ENCODE results near the gene ACCS.

ACCS gene

DNA sequence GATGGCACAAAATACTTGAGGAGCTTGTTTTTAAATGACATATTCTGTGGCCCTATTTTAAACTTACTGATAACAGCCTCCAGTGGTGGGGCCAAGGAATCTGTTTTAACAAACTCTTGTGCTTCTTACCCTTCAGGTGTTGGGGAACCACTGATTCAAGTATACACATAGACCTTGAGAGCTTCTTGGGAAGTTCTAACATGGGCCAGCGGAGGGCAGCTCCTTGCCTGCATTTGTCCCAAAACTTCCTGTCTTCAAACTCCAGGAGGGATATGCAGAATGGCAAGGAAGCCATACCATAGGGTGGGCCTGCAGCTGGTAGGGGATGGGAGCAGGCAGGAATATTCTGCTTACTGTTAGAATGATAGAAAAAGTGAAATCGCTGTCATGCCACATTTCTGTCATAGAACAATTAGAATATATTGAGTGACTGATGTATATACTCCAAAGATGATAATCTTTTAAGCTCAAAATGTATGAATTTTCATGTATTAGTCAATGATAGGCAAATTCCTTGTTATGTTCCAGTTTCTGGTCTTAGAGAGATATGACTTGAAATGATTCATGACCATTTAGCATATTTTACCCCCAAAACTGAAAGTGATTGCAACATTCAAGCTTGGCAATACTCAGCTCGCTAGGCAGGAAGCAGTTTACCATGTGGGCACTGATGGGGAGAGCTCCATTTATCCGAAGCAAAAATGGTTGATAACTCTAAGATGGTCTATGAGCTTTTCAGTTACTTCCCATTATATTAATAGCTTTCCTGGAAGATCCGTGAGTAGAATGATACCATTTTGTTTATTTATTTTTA is 38.6 kb downstream of the ACCS start:
- in situ Hi-C loops (cut with MboI; ENCODE audit: low pct_unique_long_range_greater_than_20kb, low sequenced_read_pairs, unreplicated experiment) = loop anchor here (25.0 kb wide), 1 partner anchor 433 kb away; no protein-coding TSS in a partner anchor
- no peak for DNase-seq (ENCODE audit: low spot score)
- TF ChIP-seq, protein P1, sequence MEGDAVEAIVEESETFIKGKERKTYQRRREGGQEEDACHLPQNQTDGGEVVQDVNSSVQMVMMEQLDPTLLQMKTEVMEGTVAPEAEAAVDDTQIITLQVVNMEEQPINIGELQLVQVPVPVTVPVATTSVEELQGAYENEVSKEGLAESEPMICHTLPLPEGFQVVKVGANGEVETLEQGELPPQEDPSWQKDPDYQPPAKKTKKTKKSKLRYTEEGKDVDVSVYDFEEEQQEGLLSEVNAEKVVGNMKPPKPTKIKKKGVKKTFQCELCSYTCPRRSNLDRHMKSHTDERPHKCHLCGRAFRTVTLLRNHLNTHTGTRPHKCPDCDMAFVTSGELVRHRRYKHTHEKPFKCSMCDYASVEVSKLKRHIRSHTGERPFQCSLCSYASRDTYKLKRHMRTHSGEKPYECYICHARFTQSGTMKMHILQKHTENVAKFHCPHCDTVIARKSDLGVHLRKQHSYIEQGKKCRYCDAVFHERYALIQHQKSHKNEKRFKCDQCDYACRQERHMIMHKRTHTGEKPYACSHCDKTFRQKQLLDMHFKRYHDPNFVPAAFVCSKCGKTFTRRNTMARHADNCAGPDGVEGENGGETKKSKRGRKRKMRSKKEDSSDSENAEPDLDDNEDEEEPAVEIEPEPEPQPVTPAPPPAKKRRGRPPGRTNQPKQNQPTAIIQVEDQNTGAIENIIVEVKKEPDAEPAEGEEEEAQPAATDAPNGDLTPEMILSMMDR (IDR thresholded peaks at IDR 0.05; ENCODE audit: extremely low read depth, insufficient read depth, missing control alignments) = no peak

DNA sequence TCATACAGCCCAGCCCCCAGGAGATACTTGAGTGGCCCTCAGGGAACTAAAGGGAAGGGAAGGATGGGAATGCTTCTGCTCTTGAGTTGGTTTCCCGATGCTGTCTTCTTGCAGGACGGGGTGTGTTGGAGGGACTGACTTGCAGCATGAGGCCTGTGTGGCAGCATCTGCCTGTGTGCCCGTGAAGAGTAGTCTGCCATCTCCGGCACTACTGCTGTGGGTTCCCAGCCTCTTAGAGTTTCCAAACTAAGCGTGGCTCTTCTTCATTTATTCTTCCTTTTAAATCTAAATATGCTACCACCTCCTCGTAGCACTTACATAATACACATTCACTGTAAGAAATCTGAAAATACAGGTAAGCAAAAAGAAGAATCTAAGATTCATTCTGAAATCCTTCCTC is 42.2 kb downstream of the ACCS start:
- in situ Hi-C loops (cut with MboI; ENCODE audit: low pct_unique_long_range_greater_than_20kb, low sequenced_read_pairs, unreplicated experiment) = loop anchor here (25.0 kb wide), 1 partner anchor 429 kb away; no protein-coding TSS in a partner anchor
- TF ChIP-seq, protein P1 (IDR thresholded peaks at IDR 0.05; ENCODE audit: extremely low read depth, insufficient read depth, missing control alignments) = no peak
- DNase-seq (ENCODE audit: low spot score) = no peak

DNA sequence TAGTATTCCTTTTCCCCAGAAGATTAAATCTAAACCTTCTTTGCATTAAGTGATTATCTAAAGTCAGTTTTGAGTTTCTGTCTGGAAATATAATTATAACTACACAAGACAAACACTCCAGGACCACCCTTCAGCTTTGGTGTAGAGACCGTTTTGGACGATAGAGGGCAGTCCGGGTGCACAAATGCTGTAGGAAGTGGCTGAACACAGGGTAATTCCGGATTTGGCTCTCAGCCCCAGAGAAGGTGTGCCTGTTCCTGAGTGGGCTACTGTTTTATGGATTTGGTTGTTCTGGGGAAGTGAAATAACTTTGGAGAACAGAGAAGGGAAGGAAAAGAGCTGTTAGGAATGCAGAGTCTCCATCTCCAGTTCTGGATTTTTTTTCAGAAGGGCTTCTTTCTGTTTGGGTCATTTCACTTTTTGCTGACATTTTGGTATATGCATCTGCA is 44.2 kb downstream of the ACCS start:
- in situ Hi-C loops (cut with MboI; ENCODE audit: low pct_unique_long_range_greater_than_20kb, low sequenced_read_pairs, unreplicated experiment) = loop anchor here (25.0 kb wide), 1 partner anchor 427 kb away; no protein-coding TSS in a partner anchor
- TF ChIP-seq, protein P1 (IDR thresholded peaks at IDR 0.05; ENCODE audit: extremely low read depth, insufficient read depth, missing control alignments) = peak; percentile 77
- DNase-seq (ENCODE audit: low spot score) = peak; percentile 67

DNA sequence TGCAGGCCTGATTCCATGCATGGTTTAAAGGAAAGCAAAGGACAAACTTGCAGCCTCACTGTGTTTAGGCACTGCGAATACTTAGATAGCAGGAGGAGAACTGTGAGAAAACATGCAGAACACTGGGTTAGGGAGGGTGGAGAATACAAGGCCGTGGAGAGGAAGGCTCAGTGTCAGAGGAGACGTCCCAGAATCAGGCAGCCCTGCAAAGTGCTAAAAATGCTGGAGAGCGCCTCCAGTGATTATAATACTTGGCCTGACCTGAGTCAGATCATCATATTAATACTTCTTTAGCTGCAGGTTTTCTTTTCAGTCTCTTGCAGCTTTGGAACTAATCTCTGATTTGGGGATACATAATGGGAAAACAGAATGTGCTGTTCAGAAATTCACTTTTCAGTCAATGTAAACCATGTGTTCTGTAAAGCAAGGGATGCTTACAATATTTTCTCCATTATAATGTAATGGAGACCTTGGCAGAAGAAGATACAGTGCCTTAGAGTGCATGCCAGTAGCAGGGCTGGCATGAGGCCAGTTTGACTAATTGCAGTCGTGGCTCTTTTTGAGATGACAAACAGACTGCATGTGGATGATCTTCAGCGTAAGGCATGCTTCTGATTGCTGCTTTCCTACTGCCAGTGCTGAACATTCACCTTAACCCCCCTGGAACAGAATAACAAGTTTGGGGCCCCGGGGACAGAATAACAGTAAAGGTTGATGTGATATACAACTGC is 46.2 kb downstream of the ACCS start:
- TF ChIP-seq, protein P1 (IDR thresholded peaks at IDR 0.05; ENCODE audit: extremely low read depth, insufficient read depth, missing control alignments) = no peak
- in situ Hi-C loops (cut with MboI; ENCODE audit: low pct_unique_long_range_greater_than_20kb, low sequenced_read_pairs, unreplicated experiment) = loop anchor here (25.0 kb wide), 1 partner anchor 425 kb away; no protein-coding TSS in a partner anchor

DNA sequence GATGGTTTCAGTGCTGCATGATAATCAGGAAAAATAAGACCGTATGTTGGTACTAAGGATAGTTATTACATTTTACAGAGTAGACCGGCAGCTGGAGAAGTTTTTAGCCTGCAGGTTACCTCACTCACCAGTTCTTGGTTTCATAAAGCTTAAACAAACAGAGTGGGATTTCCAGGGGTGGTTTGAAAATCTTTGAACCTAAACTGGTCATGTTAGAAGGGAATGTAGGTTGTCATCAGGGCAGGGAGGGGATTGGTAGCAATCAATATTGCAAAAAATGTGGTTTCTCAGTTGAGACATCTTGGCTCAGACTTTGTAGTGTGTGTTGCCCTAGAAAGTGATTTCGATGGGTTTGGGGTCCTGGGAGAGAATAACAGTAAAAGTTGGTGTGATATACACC is 46.9 kb downstream of the ACCS start:
- DNase-seq (ENCODE audit: low spot score) = peak; percentile 30
- in situ Hi-C loops (cut with MboI; ENCODE audit: low pct_unique_long_range_greater_than_20kb, low sequenced_read_pairs, unreplicated experiment) = loop anchor here (25.0 kb wide), 1 partner anchor 424 kb away; no protein-coding TSS in a partner anchor
- TF ChIP-seq, protein P1 (IDR thresholded peaks at IDR 0.05; ENCODE audit: extremely low read depth, insufficient read depth, missing control alignments) = no peak

More for the DNA sequence above, 46.2 kb downstream of the ACCS start:
- DNase-seq (ENCODE audit: low spot score) = no peak

DNA sequence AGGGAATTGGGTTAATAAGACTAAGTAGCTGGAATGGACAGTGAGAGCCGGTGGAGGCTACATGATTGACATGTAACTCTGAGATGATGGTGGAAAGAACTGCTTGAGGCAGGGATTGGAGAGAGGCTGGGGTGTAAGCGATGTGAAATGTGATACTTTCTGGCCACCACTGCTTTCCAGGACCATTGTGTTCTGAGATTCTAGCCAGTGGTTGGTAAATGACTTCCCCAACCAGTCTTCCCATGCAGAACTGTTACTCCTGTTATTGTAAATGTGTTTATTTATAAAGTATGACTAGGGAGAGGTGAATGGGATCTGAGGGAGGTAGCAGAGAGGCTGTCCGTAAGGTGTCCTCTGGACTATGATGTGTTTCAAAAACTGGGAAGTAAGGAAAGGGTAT is 47.5 kb downstream of the ACCS start:
- TF ChIP-seq, protein P1 (IDR thresholded peaks at IDR 0.05; ENCODE audit: extremely low read depth, insufficient read depth, missing control alignments) = no peak
- in situ Hi-C loops (cut with MboI; ENCODE audit: low pct_unique_long_range_greater_than_20kb, low sequenced_read_pairs, unreplicated experiment) = loop anchor here (25.0 kb wide), 1 partner anchor 424 kb away; no protein-coding TSS in a partner anchor
- DNase-seq (ENCODE audit: low spot score) = no peak
